Mucosa of gallbladder (tissue), 1 donor: Measurements from ENCODE around the gene LIN28A. TPM values are rescaled to one million over a fixed set of nuclear protein-coding genes. Genes with fewer than 3 reads are reported as not detected.
A peak's percentile ranks its signal among the peaks of the same experiment; 100 is the strongest.

Source experiments
- DNase-seq: peaks from one replicate; pipeline ENCODE4 v3.0.0-alpha.2; 2020; ENCODE audit warnings: low spot score
- total RNA-seq: library from RNA; stranded (reverse); gene quantifications from one replicate; pipeline ENCODE4 v1.2.1, GENCODE V29; 2021
- donor health status: DM: no; HTN: no; CAD: no.

LIN28A gene
- total RNA-seq, 1 donor from 2014 or later: 1.4 TPM

GRCh38 chr1:26434161-26434752 is 23.6 kb downstream of the LIN28A start:
- DNase-seq: no peak

GRCh38 chr1:26438041-26438440 is 27.4 kb downstream of the LIN28A start:
- DNase-seq: no peak

- DNase-seq: no peak
Measured at GRCh38 chr1:26440259-26440658, 29.6 kb downstream of the LIN28A start.

GRCh38 chr1:26449868-26450267 is 39.3 kb downstream of the LIN28A start:
- DNase-seq: no peak

- no peak for DNase-seq
Measured at GRCh38 chr1:26450908-26451307, 40.3 kb downstream of the LIN28A start.

GRCh38 chr1:26452459-26453183 is 42.0 kb downstream of the LIN28A start:
- DNase-seq: no peak

GRCh38 chr1:26459148-26459547 is 48.5 kb downstream of the LIN28A start:
- no peak for DNase-seq

- no peak for DNase-seq
Measured at GRCh38 chr1:26459573-26460031, 49.0 kb downstream of the LIN28A start.

GRCh38 chr1:26468911-26469310 is 58.3 kb downstream of the LIN28A start:
- DNase-seq: no peak

GRCh38 chr1:26469558-26469957 is 58.9 kb downstream of the LIN28A start:
- no peak for DNase-seq

GRCh38 chr1:26470878-26471497 is 60.4 kb downstream of the LIN28A start:
- DNase-seq: no peak

- DNase-seq: peak; percentile 54
Measured at GRCh38 chr1:26471498-26472319, 61.1 kb downstream of the LIN28A start.

- peak; percentile 93 for DNase-seq
Measured at GRCh38 chr1:26472320-26472900, 61.8 kb downstream of the LIN28A start, which contains the start of gene HMGN2. HMGN2 (plus strand) TSS chr1:26472440; CDS start chr1:26472613, 173 bp downstream.

- DNase-seq: peak; percentile 96
Measured at GRCh38 chr1:26472901-26473845, 62.6 kb downstream of the LIN28A start.

GRCh38 chr1:26474818-26475217 is 64.2 kb downstream of the LIN28A start:
- DNase-seq: no peak

GRCh38 chr1:26475989-26476388 is 65.4 kb downstream of the LIN28A start:
- DNase-seq: no peak

GRCh38 chr1:26476958-26477357 is 66.3 kb downstream of the LIN28A start:
- no peak for DNase-seq

- no peak for DNase-seq
Measured at GRCh38 chr1:26477446-26478152, 67.0 kb downstream of the LIN28A start.

GRCh38 chr1:26478159-26478558 is 67.5 kb downstream of the LIN28A start:
- DNase-seq: no peak

GRCh38 chr1:26478988-26479387 is 68.4 kb downstream of the LIN28A start:
- DNase-seq: no peak
